GM12878 (cell line): ENCODE data around the gene FER1L5. TPM values are rescaled to one million over a fixed set of nuclear protein-coding genes. Genes with fewer than 3 reads are reported as not detected.

Experiments used
- ATAC-seq: fragments of 200-7000 bp; cut with Tn5 transposase; 3 replicates; pipeline ENCODE4 v1.9.1; 2020; ENCODE audit warnings: mild to moderate bottlenecking, moderate library complexity
- BruUV-seq: library from RNA; stranded (reverse); fragments of 400-500 nt; replicated peaks from 2 replicates; lab custom pipeline; 2021; lab: Mats Ljungman, UMichigan
- CTCF ChIA-PET: fragments of 300-600 bp; sonication (Branson Sonifier 250); formaldehyde crosslinking; extraction: SDS; loops from one replicate; lab custom pipeline; 2021; ENCODE audit warnings: inconsistent platforms; lab: Yijun Ruan, JAX
- POLR2A ChIA-PET: fragments of 350-600 bp; formaldehyde crosslinking; extraction: SDS; loops from one replicate; lab custom pipeline; 2021; ENCODE audit warnings: inconsistent platforms; lab: Charles Lee
- RAD21 ChIA-PET: fragments of 300-600 bp; sonication (Branson Sonifier 250); formaldehyde crosslinking; loops from one replicate; lab custom pipeline; 2023; ENCODE audit warnings: antibody characterized with exemption; ENCODE audit not compliant: unreplicated experiment; lab: Charles Lee
- SMC1A ChIA-PET: fragments of 300-600 bp; sonication (Branson Sonifier 250); formaldehyde crosslinking; loops from one replicate; lab custom pipeline; 2023; ENCODE audit not compliant: unreplicated experiment, uncharacterized antibody; lab: Charles Lee
- DNase-seq: peaks from one replicate; pipeline ENCODE4 v3.0.0-alpha.2; 2011; ENCODE audit warnings: low read depth, low spot score
- FAIRE-seq: peaks from 3 replicates; lab custom pipeline; 2011; peaks lifted over from hg19 to GRCh38; lab: Jason Lieb, UNC
- H2AFZ ChIP-seq: 2 replicates; pipeline ENCODE4 v1.6.0; 2011; ENCODE audit warnings: low read depth, low read length, control low read depth; ENCODE audit not compliant: control insufficient read depth
- H3K27ac ChIP-seq: 2 replicates; pipeline ENCODE4 v1.5.1; 2011; ENCODE audit warnings: control low read depth; ENCODE audit not compliant: control insufficient read depth, insufficient read depth
- H3K27me3 ChIP-seq, 2 experiments: replicated peaks in 1 of 2; 2 replicates each; pipeline versions ENCODE4 v1.6.0 to v1.6.1; 2011; ENCODE audit warnings: low read length in 1 of 2; ENCODE audit not compliant: control insufficient read depth in 2 of 2, insufficient read depth in 2 of 2
- H3K36me3 ChIP-seq, 2 experiments: 2 replicates each; pipeline ENCODE4 v1.5.1; 2011; ENCODE audit warnings: low read length in 1 of 2; ENCODE audit not compliant: control insufficient read depth in 2 of 2, insufficient read depth in 2 of 2
- H3K4me1 ChIP-seq: 2 replicates; pipeline ENCODE4 v1.6.1; 2011; ENCODE audit warnings: mild to moderate bottlenecking, low read length, moderate library complexity, mixed read lengths; ENCODE audit not compliant: control insufficient read depth, insufficient read depth
- H3K4me2 ChIP-seq: 2 replicates; pipeline ENCODE4 v1.6.0; 2011; ENCODE audit warnings: control low read depth; ENCODE audit not compliant: control insufficient read depth, insufficient read depth
- H3K4me3 ChIP-seq: fragments of 200-600 bp; sonication (generic); 2 replicates; pipeline ENCODE4 v1.5.1; 2016
- H3K79me2 ChIP-seq: 2 replicates; pipeline ENCODE4 v1.6.0; 2011; ENCODE audit warnings: low read length; ENCODE audit not compliant: control insufficient read depth, insufficient read depth
- H3K9ac ChIP-seq: 2 replicates; pipeline ENCODE4 v1.8.0; 2011; ENCODE audit warnings: low read length, control low read depth, mixed read lengths; ENCODE audit not compliant: control insufficient read depth, insufficient read depth
- H3K9me3 ChIP-seq: replicated peaks from 3 replicates; pipeline ENCODE4 v1.5.1; 2011; ENCODE audit warnings: mild to moderate bottlenecking, low read length; ENCODE audit not compliant: control insufficient read depth, insufficient read depth
- H4K20me1 ChIP-seq: 2 replicates; pipeline ENCODE4 v1.6.0; 2011; ENCODE audit not compliant: control insufficient read depth, insufficient read depth
- CHD1 ChIP-seq: IDR thresholded peaks from 2 replicates; pipeline ENCODE4 v1.6.1; 2012; ENCODE audit warnings: low read depth, low read length, improper control_type of control experiment
- ETV6 ChIP-seq, 2 experiments: fragments of 450-650 bp in 1 of 2; IDR thresholded peaks in 1 of 2; conservative IDR thresholded peaks in 1 of 2; 2 replicates each; pipeline ENCODE4 v1.6.1; 2014; ENCODE audit warnings: antibody characterized with exemption in 1 of 2, borderline replicate concordance in 1 of 2, low read depth in 1 of 2, mild to moderate bottlenecking in 1 of 2, moderate library complexity in 1 of 2
- HCFC1 ChIP-seq: fragments of 150-350 bp; IDR thresholded peaks from 2 replicates; pipeline ENCODE4 v1.6.1; 2014; ENCODE audit warnings: low read length
- MYB ChIP-seq: fragments of 150-350 bp; IDR thresholded peaks from 2 replicates; pipeline ENCODE4 v1.6.1; 2014; ENCODE audit warnings: mild to moderate bottlenecking, low read depth, low read length, borderline replicate concordance
- POLR2AphosphoS2 ChIP-seq: IDR thresholded peaks from 2 replicates; pipeline ENCODE4 v1.6.1; 2011; ENCODE audit warnings: low read depth, mild to moderate bottlenecking, low read length, improper control_type of control experiment, moderate library complexity
- RAD51 ChIP-seq: fragments of 450-650 bp; IDR thresholded peaks from 2 replicates; pipeline ENCODE4 v1.6.1; 2016; ENCODE audit warnings: moderate library complexity, mild to moderate bottlenecking, inconsistent platforms
- STAT1 ChIP-seq: fragments of 450-650 bp; conservative IDR thresholded peaks from 2 replicates; pipeline ENCODE4 v1.6.1; 2014; ENCODE audit warnings: antibody characterized with exemption, mild to moderate bottlenecking
- STAT3 ChIP-seq: IDR thresholded peaks from 2 replicates; pipeline ENCODE4 v1.6.1; 2011; ENCODE audit warnings: low read depth, low read length, improper control_type of control experiment
- YBX1 ChIP-seq: fragments of 450-650 bp; IDR thresholded peaks from 2 replicates; pipeline ENCODE4 v1.6.1; 2016; ENCODE audit warnings: antibody characterized with exemption
- ZBED1 ChIP-seq: IDR thresholded peaks from 2 replicates; pipeline ENCODE4 v1.6.1; 2016; ENCODE audit warnings: borderline replicate concordance
- ZNF24 ChIP-seq: fragments of 450-650 bp; IDR thresholded peaks from 2 replicates; pipeline ENCODE4 v1.6.1; 2017; ENCODE audit warnings: antibody characterized with exemption, mild to moderate bottlenecking
- WGBS: methylation state at CpG from one replicate; pipeline ENCODE4 v1.1.6; 2016; ENCODE audit warnings: low lambda C conversion rate; ENCODE audit not compliant: insufficient replicate concordance, insufficient coverage; ENCODE audit errors: missing lambda C conversion rate; 5-methylcytosine and 5-hydroxymethylcytosine counted together
- in situ Hi-C: fragments of 300-500 bp; cut with MboI; formaldehyde crosslinking; loops from 9 replicates; pipeline ENCODE4 v1.14.3; 2018; ENCODE audit warnings: mixed read lengths
- intact Hi-C: fragments of 100-400 bp; cut with micrococcal nuclease; formaldehyde crosslinking; loops from one replicate; pipeline ENCODE4 v1.14.2; 2022; ENCODE audit not compliant: unreplicated experiment
- polyA plus RNA-seq, 11 experiments: library from polyadenylated mRNA; depleted of rRNA in 4 of 11; unstranded in 6 of 11; stranded (reverse) in 5 of 11; fragments of >200 nt; fragmentation: Nextera tagmentation in 4 of 11; fragmentation: Illumina TruSeq in 1 of 11; extraction: Ambion mirVana in 4 of 11; extraction: Trizol in 1 of 11; gene quantifications; 1 replicate in 1 of 11; 2 replicates in 10 of 11; pipeline versions ENCODE4 v1.2.1 to v1.2.3, GENCODE V29; 2011 to 2016; ENCODE audit warnings: inconsistent platforms in 2 of 11, missing spikeins in 2 of 11, low read depth in 1 of 11
- total RNA-seq, 4 experiments: library from RNA; depleted of rRNA in 3 of 4; stranded (reverse); fragments of >200 nt in 3 of 4; fragmentation: Illumina TruSeq in 1 of 4; extraction: Trizol in 1 of 4; gene quantifications; 2 replicates each; pipeline versions ENCODE4 v1.2.1 to v1.2.3, GENCODE V29; 2013 to 2021
- TF ChIP-seq, protein P1 (sequence below): fragments of 450-650 bp; formaldehyde crosslinking; IDR thresholded peaks from 2 replicates; pipeline ENCODE4 v1.4.0; 2022; ENCODE audit warnings: mild to moderate bottlenecking, moderate library complexity

FER1L5 gene
- total and polyA plus RNA-seq, 10 of the 15 experiments (the other 5 are each of a cell fraction or from before 2014, with no cell fraction given), result not detected

DNA sequence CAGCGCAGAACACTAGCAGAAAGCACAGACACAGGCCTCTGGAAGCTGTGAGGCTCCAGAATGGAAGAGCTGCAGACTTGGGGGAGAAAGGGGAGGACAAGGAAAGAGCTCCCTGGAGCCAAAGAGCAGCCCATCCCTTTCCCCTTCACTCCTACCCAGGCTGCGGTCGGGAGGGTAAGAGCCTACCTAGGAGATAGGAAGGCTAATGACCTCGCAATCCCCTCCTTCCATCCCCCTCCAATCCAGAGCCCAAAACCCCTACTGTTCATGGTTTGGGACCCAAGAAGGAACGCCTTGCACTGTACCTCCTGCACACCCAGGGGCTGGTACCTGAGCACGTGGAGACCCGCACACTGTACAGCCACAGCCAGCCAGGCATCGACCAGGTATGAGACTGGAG lies 57.5 kb downstream of the FER1L5 start:
- ChIA-PET POLR2A (no interaction called here), CTCF (interaction anchor here (1.2 kb wide), 1 partner anchor 158 kb away, joined by 3 read pairs; the partner anchor contains the start of gene ANKRD39), SMC1A (interaction anchor here (1.2 kb wide), 1 partner anchor 102 kb away, joined by 3 read pairs; no protein-coding TSS in a partner anchor), RAD21 (interaction anchor here (1.0 kb wide), 1 partner anchor 32 kb away, joined by 3 read pairs; no protein-coding TSS in a partner anchor)
- DNase-seq (no peak), FAIRE-seq (no peak), ATAC-seq (no peak)
- Histone ChIP-seq H4K20me1 (no peaks in the 10 kb centered on the region), H3K27ac (no peak overlapping the region), H3K4me3 (no peak overlapping the region), H3K9me3 (no peaks in the 10 kb centered on the region), H3K4me1 (no peaks in the 10 kb centered on the region), H3K9ac (no peak overlapping the region), H2AFZ (no peak overlapping the region), H3K36me3 (no peaks in the 10 kb centered on the region; a peak in 1 of 4 replicates), H3K79me2 (no peaks in the 10 kb centered on the region), H3K27me3 (no peaks in the 10 kb centered on the region), H3K4me2 (no peak overlapping the region)
- intact Hi-C loops (no loop called here), in situ Hi-C loops (no loop called here)
- BruUV-seq, result no TSS peak
- 87% methylated on average over 8 of the region's 8 CpGs for WGBS
- TF ChIP-seq ZBED1, result no peak
- TF ChIP-seq MYB, result no peak
- TF ChIP-seq STAT3, result no peak
- no peak for TF ChIP-seq ETV6 (conservative IDR thresholded peaks at IDR 0.05 in 1 of 2, IDR thresholded peaks at IDR 0.05 in 1 of 2; ENCODE audit: borderline replicate concordance in 1 of 2, low read depth in 1 of 2)
- TF ChIP-seq YBX1, result no peak
- TF ChIP-seq CHD1, result no peak
- no peak for TF ChIP-seq ZNF24
- TF ChIP-seq STAT1, result no peak
- no peak for TF ChIP-seq RAD51
- no peak for TF ChIP-seq POLR2AphosphoS2
- TF ChIP-seq, protein P1, sequence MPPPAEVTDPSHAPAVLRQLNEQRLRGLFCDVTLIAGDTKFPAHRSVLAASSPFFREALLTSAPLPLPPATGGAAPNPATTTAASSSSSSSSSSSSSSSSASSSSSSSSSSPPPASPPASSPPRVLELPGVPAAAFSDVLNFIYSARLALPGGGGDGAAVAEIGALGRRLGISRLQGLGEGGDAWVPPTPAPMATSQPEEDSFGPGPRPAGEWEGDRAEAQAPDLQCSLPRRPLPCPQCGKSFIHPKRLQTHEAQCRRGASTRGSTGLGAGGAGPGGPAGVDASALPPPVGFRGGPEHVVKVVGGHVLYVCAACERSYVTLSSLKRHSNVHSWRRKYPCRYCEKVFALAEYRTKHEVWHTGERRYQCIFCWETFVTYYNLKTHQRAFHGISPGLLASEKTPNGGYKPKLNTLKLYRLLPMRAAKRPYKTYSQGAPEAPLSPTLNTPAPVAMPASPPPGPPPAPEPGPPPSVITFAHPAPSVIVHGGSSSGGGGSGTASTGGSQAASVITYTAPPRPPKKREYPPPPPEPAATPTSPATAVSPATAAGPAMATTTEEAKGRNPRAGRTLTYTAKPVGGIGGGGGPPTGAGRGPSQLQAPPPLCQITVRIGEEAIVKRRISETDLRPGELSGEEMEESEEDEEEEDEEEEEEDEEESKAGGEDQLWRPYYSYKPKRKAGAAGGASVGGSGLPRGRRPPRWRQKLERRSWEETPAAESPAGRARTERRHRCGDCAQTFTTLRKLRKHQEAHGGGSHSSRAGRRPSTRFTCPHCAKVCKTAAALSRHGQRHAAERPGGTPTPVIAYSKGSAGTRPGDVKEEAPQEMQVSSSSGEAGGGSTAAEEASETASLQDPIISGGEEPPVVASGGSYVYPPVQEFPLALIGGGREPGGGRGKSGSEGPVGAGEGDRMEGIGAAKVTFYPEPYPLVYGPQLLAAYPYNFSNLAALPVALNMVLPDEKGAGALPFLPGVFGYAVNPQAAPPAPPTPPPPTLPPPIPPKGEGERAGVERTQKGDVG, result no peak
- TF ChIP-seq HCFC1, result no peak
